ENCODE measurements around the gene FXYD6. TPM values are rescaled to one million over a fixed set of nuclear protein-coding genes. Genes with fewer than 3 reads are reported as not detected.

The FXYD6 gene
- polyA plus RNA-seq, 2 of the 4 experiments (the other 2 are of a cell fraction), result 0.26 to 0.49 TPM

DNA sequence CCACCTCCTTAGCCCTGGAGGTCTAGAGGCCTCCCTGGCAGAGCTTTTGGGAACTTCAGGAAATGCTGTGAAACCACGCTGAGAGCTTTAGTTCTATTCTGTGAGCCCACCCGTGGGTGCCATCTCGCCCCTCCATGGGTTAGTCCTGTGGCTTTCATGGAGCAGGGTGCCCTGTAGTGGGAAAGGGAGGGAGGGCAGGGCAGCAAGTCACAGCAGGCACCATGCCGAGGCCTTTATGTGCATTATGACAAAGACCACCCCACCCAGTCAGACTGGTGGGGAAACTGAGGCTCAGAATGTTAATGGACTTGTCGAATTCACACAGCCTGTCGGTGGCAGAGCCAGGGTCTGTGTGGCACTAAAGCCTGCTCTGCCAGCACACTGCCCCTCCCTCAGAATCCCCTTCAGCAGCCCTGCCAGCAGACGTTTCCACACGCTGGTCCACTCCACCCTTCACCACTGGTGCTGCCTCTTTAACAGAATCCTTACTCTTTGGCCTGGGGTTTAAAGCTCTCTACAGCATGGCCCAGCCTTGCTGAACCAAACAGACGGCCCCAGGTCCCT, 39.3 kb upstream of the FXYD6 start:
- ChIA-PET POLR2A (no interaction called here), CTCF (interaction anchor here (1.0 kb wide), 1 partner anchor 31 kb away, joined by 3 read pairs; no protein-coding TSS in a partner anchor)
- 31% methylated on average over 6 of the region's 9 CpGs for WGBS (ENCODE audit: missing lambda C conversion rate)
- Histone ChIP-seq H3K27ac (no peak overlapping the region), H3K4me3 (no peak overlapping the region), H3K9me3 (no peaks in the 10 kb centered on the region), H3K4me1 (no peaks in the 10 kb centered on the region), H3K4me2 (no peak overlapping the region)
- TF ChIP-seq, protein P1, sequence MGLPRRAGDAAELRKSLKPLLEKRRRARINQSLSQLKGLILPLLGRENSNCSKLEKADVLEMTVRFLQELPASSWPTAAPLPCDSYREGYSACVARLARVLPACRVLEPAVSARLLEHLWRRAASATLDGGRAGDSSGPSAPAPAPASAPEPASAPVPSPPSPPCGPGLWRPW (IDR thresholded peaks at IDR 0.05), result no peak
- TF ChIP-seq RCOR1 (IDR thresholded peaks at IDR 0.05; ENCODE audit: low read depth, low read length), result no peak
- TF ChIP-seq RFX5 (IDR thresholded peaks at IDR 0.05), result no peak
- no peak for TF ChIP-seq HOXB5 (CRISPR knock-in tag; IDR thresholded peaks at IDR 0.05)
- TF ChIP-seq TP53 (CRISPR knock-in tag; IDR thresholded peaks at IDR 0.05), result no peak
- no peak for TF ChIP-seq FOXS1 (CRISPR knock-in tag; IDR thresholded peaks at IDR 0.05)
- TF ChIP-seq BHLHE40 (IDR thresholded peaks at IDR 0.05; ENCODE audit: low read depth, low read length), result no peak
- no peak for TF ChIP-seq POLR2A (IDR thresholded peaks at IDR 0.05; ENCODE audit: low read length)
- TF ChIP-seq SMC3 (IDR thresholded peaks at IDR 0.05), result no peak
- TF ChIP-seq RNF2 (IDR thresholded peaks at IDR 0.05; ENCODE audit: borderline replicate concordance, low read depth), result no peak
- TF ChIP-seq, protein P2, sequence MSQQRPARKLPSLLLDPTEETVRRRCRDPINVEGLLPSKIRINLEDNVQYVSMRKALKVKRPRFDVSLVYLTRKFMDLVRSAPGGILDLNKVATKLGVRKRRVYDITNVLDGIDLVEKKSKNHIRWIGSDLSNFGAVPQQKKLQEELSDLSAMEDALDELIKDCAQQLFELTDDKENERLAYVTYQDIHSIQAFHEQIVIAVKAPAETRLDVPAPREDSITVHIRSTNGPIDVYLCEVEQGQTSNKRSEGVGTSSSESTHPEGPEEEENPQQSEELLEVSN (IDR thresholded peaks at IDR 0.05; ENCODE audit: borderline replicate concordance, low read depth), result no peak
- FAIRE-seq (no peak), ATAC-seq (no peak), DNase-seq (ENCODE audit: low read depth in 1 of 2, low spot score in 1 of 2) (no peak)

DNA sequence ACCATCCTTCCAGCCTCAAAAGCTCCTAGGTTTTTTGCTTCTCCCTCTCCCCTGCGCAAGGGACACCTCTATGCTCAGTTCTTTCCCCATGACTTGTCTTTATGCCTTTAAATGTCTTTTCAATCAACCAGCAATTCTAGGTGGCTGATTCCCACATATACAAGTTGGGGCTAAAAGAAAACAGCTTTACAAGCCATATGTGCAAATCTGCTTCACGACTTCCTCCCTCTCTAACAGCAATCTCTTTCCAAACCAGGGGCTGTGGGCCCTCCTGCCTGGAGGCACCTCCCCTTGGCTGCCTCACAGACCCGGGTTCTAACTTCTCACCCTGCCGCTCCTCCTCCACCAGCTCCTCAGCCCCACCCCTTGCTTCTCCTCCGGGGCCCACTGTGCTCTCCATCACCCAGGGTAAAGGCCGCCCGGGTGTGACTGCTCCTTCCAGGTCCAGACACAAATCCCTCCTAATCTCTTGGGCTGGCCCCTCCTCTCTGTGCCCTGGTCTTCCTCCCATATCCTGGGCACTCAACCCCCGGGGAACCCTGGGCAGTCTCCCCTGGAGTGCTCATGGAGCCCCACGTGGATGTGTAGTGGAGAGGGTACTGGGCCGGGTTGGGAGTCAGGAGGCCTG, 38.6 kb upstream of the FXYD6 start:
- no peaks in the 10 kb centered on the region for H3K4me1 ChIP-seq

DNA sequence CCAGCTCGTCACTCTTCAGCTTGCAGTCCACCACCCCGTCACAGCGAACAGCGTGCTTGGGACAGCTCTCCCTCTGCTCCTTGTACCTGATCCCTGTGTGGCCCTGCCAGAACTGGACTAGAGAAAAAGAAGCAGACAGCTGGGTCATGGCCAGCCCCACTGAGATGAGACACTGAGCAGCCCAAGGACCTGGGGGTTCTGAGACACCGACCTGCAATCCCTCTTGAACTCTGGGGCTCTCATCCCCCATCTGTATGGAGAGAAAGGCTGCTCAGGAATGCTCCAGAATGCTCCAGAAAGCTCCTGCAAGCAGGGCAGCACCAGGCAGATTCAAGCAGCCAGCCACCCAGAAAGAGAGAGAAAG, 37.9 kb upstream of the FXYD6 start:
- Histone ChIP-seq H3K4me2 (no peak overlapping the region), H3K4me3 (no peak overlapping the region), H3K9me3 (no peaks in the 10 kb centered on the region), H3K27ac (no peak overlapping the region), H3K4me1 (no peaks in the 10 kb centered on the region)
- FAIRE-seq, result no peak
- ATAC-seq, result no peak
- DNase-seq (ENCODE audit: low read depth in 1 of 2, low spot score in 1 of 2), result no peak
- POLR2A ChIA-PET, result no interaction called here
- CTCF ChIA-PET, result interaction anchor here (2.7 kb wide), 1 partner anchor 32 kb away, joined by 10 read pairs; no protein-coding TSS in a partner anchor
- whole genome bisulfite sequencing (ENCODE audit: missing lambda C conversion rate), result 83% methylated on average over 4 of the region's 5 CpGs
- TF ChIP-seq PHF8 (IDR thresholded peaks at IDR 0.05; ENCODE audit: borderline replicate concordance, low read depth) (no peak), MYC (IDR thresholded peaks at IDR 0.05; ENCODE audit: borderline replicate concordance, low read length) (no peak), RCOR1 (IDR thresholded peaks at IDR 0.05; ENCODE audit: low read depth, low read length) (no peak), RNF2 (IDR thresholded peaks at IDR 0.05; ENCODE audit: borderline replicate concordance, low read depth) (no peak), NPAS2 (CRISPR knock-in tag; IDR thresholded peaks at IDR 0.05; ENCODE audit: borderline replicate concordance) (no peak)
- TF ChIP-seq, protein P3, sequence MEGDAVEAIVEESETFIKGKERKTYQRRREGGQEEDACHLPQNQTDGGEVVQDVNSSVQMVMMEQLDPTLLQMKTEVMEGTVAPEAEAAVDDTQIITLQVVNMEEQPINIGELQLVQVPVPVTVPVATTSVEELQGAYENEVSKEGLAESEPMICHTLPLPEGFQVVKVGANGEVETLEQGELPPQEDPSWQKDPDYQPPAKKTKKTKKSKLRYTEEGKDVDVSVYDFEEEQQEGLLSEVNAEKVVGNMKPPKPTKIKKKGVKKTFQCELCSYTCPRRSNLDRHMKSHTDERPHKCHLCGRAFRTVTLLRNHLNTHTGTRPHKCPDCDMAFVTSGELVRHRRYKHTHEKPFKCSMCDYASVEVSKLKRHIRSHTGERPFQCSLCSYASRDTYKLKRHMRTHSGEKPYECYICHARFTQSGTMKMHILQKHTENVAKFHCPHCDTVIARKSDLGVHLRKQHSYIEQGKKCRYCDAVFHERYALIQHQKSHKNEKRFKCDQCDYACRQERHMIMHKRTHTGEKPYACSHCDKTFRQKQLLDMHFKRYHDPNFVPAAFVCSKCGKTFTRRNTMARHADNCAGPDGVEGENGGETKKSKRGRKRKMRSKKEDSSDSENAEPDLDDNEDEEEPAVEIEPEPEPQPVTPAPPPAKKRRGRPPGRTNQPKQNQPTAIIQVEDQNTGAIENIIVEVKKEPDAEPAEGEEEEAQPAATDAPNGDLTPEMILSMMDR (IDR thresholded peaks at IDR 0.05), result no peak
- TF ChIP-seq, protein P4, sequence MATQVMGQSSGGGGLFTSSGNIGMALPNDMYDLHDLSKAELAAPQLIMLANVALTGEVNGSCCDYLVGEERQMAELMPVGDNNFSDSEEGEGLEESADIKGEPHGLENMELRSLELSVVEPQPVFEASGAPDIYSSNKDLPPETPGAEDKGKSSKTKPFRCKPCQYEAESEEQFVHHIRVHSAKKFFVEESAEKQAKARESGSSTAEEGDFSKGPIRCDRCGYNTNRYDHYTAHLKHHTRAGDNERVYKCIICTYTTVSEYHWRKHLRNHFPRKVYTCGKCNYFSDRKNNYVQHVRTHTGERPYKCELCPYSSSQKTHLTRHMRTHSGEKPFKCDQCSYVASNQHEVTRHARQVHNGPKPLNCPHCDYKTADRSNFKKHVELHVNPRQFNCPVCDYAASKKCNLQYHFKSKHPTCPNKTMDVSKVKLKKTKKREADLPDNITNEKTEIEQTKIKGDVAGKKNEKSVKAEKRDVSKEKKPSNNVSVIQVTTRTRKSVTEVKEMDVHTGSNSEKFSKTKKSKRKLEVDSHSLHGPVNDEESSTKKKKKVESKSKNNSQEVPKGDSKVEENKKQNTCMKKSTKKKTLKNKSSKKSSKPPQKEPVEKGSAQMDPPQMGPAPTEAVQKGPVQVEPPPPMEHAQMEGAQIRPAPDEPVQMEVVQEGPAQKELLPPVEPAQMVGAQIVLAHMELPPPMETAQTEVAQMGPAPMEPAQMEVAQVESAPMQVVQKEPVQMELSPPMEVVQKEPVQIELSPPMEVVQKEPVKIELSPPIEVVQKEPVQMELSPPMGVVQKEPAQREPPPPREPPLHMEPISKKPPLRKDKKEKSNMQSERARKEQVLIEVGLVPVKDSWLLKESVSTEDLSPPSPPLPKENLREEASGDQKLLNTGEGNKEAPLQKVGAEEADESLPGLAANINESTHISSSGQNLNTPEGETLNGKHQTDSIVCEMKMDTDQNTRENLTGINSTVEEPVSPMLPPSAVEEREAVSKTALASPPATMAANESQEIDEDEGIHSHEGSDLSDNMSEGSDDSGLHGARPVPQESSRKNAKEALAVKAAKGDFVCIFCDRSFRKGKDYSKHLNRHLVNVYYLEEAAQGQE (IDR thresholded peaks at IDR 0.05), result no peak

More for the DNA sequence above, 38.6 kb upstream of the FXYD6 start:
- ATAC-seq (no peak), FAIRE-seq (no peak), DNase-seq (ENCODE audit: low read depth in 1 of 2, low spot score in 1 of 2) (no peak)
- TF ChIP-seq SREBF2 (IDR thresholded peaks at IDR 0.05) (no peak), MYC (IDR thresholded peaks at IDR 0.05; ENCODE audit: borderline replicate concordance, low read length) (no peak), CHD2 (IDR thresholded peaks at IDR 0.05; ENCODE audit: low read length, partially characterized antibody) (no peak), CBX2 (IDR thresholded peaks at IDR 0.05; ENCODE audit: borderline replicate concordance, low read depth) (no peak), NFE2L2 (conservative IDR thresholded peaks at IDR 0.05; ENCODE audit: low read length) (no peak), TP53 (CRISPR knock-in tag; IDR thresholded peaks at IDR 0.05) (no peak), RFX5 (IDR thresholded peaks at IDR 0.05) (no peak)
- TF ChIP-seq, protein P5, sequence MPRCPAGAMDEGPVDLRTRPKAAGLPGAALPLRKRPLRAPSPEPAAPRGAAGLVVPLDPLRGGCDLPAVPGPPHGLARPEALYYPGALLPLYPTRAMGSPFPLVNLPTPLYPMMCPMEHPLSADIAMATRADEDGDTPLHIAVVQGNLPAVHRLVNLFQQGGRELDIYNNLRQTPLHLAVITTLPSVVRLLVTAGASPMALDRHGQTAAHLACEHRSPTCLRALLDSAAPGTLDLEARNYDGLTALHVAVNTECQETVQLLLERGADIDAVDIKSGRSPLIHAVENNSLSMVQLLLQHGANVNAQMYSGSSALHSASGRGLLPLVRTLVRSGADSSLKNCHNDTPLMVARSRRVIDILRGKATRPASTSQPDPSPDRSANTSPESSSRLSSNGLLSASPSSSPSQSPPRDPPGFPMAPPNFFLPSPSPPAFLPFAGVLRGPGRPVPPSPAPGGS (IDR thresholded peaks at IDR 0.05), result no peak
- TF ChIP-seq, protein P1 (IDR thresholded peaks at IDR 0.05), result no peak
- no peak overlapping the region for H3K4me3 ChIP-seq
- 55% methylated on average over 7 of the region's 10 CpGs for WGBS (ENCODE audit: missing lambda C conversion rate)
- CTCF ChIA-PET, result interaction anchor here (2.7 kb wide), 1 partner anchor 32 kb away, joined by 10 read pairs; no protein-coding TSS in a partner anchor
- no peak overlapping the region for H3K4me2 ChIP-seq
- H3K27ac ChIP-seq, result no peak overlapping the region
- POLR2A ChIA-PET, result no interaction called here
- no peaks in the 10 kb centered on the region for H3K9me3 ChIP-seq
